DMS153 treated with DMSO at 0.1 percent for 48 hours (cell line): ENCODE measurements around the gene HYLS1.
"Not testable (repeated sequence)": the region's sequence is repeated elsewhere in the genome, so short reads cannot be mapped to it uniquely, and the experiment has no call there.

ENCODE experiments used
- DNase-seq: peaks from one replicate; lab custom pipeline; 2025; ENCODE audit not compliant: unreplicated experiment; lab: John Stamatoyannopoulos, UW

Gene HYLS1

GRCh38 chr11:125887373-125888324 is at the start of gene HYLS1:
Gene HYLS1 (plus strand): TSS chr11:125887668. CDS start chr11:125899369, 11,701 bp downstream.
- peak; percentile 95 for DNase-seq

- DNase-seq: no peak
Measured at GRCh38 chr11:125842321-125842948, 45.0 kb upstream of the HYLS1 start.

GRCh38 chr11:125846188-125846587 is 41.3 kb upstream of the HYLS1 start:
- DNase-seq: no peak

GRCh38 chr11:125857670-125858069 is 29.8 kb upstream of the HYLS1 start:
- not testable (repeated sequence) for DNase-seq

- not testable (repeated sequence) for DNase-seq
Measured at GRCh38 chr11:125862786-125863185, 24.7 kb upstream of the HYLS1 start.

GRCh38 chr11:125865354-125865753 is 22.1 kb upstream of the HYLS1 start:
- DNase-seq: not testable (repeated sequence)

- no peak for DNase-seq
Measured at GRCh38 chr11:125869521-125869920, 17.9 kb upstream of the HYLS1 start.

GRCh38 chr11:125871391-125872137 is 15.9 kb upstream of the HYLS1 start:
- no peak for DNase-seq

GRCh38 chr11:125872138-125872491 is 15.4 kb upstream of the HYLS1 start:
- no peak for DNase-seq

GRCh38 chr11:125873881-125874555 is 13.4 kb upstream of the HYLS1 start:
- no peak for DNase-seq

- DNase-seq: peak; percentile 74
Measured at GRCh38 chr11:125874556-125875124, 12.8 kb upstream of the HYLS1 start.

- DNase-seq: no peak
Measured at GRCh38 chr11:125881291-125881690, 6.2 kb upstream of the HYLS1 start.

GRCh38 chr11:125883375-125883774 is 4.1 kb upstream of the HYLS1 start:
- no peak for DNase-seq

- peak; percentile 19 for DNase-seq
Measured at GRCh38 chr11:125886997-125887372, 483 bp upstream of the HYLS1 start.

- DNase-seq: no peak
Measured at GRCh38 chr11:125890447-125891100, 3.1 kb downstream of the HYLS1 start.

GRCh38 chr11:125892071-125892470 is 4.6 kb downstream of the HYLS1 start:
- DNase-seq: no peak

- no peak for DNase-seq
Measured at GRCh38 chr11:125892994-125893393, 5.5 kb downstream of the HYLS1 start.

GRCh38 chr11:125901872-125902271 is 14.4 kb downstream of the HYLS1 start:
- no peak for DNase-seq

- no peak for DNase-seq
Measured at GRCh38 chr11:125902277-125902926, 14.9 kb downstream of the HYLS1 start.
